ENCODE data around the gene YOD1.

The YOD1 gene

DNA sequence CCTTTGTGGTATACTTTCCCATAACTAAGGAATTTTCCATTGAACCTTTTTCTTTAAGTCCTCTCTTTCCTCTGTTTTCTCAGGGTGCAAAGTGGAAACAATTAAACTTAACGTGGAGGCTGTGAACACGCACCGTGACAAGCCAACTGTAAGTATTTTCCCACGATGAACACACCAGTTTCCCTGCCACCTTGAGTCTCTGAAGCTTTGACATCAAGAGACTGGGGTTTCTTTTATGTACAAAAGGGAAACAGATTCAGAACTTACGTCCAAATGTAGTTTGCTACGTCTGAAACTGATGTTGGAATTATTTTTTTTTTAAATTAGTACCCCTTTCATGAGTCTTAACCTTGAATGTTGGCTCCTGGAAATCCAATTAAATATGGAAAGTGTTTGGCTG lies 20.4 kb upstream of the YOD1 start:
- DNase-seq = no peak

DNA sequence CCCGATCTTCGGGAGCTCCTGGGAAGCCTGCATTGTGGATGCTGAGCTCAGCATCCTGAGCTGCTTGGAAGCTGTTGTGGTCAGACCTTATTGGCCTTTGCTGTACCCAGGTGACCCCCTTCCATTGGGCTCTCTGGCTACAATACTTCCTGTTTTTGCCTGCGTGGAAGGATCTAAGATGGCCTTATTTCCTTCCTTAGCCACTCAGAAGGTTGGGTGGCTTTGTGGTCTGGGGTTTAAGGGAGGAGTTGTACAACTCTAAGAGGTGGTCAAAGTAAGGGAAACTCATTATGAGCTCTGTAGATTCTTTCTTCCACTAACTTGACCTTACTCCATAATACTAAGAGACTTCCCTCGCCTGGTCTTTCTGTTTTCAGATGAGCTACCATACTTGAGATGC lies 19.8 kb upstream of the YOD1 start:
- DNase-seq = peak; percentile 31 to 38

DNA sequence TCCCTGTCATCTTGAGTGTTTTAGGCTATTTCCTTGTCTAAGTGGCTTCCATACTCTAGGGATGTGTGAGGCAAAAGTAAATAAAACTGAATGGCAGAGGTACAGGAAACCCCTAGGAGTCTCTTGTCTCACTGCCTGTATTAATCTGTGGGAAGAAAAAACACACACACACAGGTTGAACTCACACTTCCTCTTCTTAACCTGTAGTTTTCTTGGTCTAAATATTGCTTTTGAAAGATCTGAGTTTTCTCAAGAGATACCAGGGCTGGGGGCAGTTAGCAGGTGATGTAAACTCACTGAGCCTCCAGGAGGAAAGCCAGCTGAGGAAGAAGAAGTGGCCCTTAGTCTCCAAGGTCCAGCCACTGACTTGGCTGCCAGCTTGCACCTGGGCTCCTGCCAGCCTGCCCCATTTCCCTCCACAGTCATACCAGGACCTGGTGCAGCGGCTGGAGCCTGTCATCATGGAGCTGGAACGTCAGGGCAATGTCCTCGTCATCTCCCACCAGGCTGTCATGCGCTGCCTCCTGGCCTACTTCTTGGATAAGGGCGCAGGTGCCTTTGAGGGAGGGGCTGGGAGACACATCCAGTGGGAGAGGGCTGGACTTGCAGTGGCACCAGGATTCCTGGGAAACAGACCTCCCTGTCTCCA lies 19.0 kb upstream of the YOD1 start:
- no peak for DNase-seq

DNA sequence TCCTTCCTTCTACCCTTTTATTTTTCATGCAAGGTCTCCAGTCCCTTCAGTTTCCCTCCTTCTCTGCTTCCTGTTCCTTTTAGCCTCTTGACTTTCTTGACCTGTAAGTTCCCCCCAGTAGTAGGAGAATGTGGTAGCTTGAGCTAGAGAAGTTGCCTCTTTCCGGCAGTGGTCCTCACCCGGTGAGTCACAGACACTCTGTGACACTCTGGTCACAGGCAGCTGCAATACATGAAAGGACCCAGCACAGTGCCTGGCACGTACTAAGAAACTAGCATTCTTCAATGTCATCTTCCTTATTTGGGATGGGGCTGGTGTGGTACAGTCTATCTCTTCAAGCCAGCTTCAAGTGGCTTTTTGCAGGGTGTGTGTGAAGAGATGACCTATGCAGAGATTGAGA lies 18.1 kb upstream of the YOD1 start:
- no peak for DNase-seq

DNA sequence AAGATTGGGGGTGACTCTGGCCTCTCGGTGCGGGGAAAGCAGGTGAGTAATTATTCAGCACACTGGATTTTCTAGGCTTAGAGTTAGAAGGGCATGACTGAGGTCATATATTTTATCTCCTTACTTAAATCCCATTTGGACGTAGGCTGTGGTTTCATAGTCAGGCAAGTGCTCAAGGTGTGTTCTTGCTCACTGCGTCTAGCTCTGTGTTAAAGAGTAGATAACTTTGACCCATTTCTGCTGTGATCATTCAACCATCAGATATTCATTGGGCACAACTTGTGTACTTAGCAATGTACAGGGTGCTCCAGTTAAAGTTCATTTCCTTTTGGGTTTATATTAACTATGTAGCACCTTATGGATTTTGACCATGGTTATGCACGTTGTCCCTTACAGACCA lies 16.7 kb upstream of the YOD1 start:
- no peak for DNase-seq

DNA sequence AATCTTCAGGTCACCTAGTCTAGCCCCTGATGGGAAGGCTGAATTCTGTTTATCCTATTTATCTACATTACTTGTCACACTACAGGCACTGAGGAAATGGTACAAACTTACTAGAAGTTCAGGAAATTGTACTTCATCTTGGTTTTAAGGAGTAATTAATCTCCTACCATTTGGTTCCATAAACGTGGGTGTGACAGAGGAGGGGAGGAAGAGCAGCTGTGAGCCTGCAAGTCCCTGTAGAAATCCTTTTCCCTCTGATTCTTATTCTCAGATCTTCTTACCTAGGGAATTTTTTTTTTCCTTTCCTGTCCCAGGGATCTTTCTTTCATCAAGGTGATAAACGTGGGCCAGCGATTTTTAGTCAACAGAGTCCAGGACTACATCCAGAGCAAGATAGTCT lies 16.2 kb upstream of the YOD1 start:
- DNase-seq = no peak

DNA sequence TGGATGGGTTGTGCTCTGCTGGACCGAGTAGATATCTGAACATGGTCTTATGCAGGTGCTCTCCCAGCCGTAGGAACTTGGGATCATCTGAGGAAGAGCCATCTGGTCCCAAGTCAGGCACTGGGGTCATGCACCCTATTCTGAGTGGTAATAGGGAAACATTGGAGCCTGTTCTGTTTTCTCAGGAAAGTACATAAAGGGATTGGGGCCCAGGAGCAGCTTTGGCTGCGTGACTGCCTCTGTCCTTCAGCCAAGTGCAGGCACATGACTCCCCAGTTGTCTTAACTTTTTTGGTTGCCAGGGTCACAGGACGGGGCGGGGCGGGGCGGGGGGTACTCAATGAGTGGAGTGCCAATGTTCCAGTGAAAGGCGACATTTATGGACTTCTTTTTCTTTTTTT lies 13.6 kb upstream of the YOD1 start:
- DNase-seq = no peak

DNA sequence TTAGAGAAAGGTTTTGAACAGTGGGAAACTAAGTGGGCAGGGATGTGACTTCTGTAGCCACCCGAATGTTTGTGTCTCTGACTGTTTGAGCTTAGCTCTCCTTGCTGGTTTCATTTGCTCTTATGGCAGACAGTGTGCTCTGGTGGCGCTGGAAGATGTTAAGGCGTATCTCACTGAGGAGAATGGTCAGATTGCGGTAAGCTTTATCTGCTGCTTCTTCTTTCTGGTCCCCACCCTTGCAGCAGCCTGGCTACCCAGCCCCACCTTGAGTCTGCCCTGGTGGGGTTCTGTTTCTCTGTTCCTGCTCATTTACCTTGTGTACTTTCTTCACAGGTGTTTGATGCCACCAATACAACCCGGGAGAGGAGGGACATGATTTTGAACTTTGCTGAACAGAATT lies 12.0 kb upstream of the YOD1 start:
- DNase-seq = no peak

DNA sequence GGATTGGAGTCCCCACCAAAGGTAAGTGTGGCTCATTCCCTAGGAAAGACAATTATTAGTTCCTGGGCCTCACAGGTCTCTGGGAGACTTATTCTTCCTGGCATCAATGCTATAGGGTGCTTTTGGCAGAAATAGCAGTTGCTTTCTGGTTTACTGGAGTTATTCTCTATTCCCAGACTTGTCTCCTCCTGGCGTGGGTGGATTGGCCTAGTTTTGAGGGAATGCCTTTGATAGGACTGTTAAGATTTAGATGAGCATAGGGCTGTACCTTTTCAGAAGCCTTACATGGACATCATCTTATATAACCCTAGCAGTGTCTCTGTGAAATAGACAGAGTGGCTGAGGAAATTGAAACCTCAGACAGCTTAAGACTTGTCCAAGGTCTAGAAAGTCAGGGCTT lies 11.1 kb upstream of the YOD1 start:
- no peak for DNase-seq

DNA sequence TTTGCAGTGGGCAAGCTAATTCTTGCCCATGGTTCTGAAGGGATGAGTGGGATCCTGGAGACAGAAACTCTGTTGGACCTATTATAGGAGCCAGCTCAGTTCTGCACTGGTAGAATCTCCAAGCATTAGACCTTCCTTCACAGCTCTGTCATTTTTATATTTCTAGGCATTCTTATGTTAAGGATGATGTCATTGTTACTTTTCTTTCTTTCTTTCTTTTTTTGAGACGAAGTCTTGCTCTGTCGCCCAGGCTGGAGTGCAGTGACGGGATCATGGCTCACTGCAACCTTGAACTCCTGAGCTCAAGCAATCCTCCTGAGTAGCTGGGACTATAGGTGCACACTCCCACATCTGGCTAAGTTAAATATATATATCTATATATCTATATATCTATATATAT lies 9.6 kb upstream of the YOD1 start:
- no peak for DNase-seq

DNA sequence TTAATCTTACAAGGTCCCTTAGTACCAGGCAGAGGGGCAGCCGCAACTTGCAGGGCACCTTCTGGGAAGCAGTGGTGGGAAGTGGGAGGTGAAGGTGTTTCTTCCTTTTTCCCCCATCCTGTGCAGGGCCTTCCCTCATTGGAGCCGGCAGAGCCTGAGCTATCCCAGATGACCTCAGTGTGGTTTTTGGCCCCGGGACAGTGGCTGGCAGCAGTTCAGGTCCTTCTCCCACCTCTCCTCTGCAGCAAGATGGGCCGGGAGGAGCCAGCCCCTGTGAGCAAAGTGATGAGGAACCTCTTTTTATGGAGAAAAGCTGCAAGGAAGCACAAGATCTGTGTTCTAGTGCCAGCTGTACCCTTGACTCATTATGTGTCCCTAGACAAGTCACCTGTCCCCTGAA lies 8.9 kb upstream of the YOD1 start:
- DNase-seq = no peak

DNA sequence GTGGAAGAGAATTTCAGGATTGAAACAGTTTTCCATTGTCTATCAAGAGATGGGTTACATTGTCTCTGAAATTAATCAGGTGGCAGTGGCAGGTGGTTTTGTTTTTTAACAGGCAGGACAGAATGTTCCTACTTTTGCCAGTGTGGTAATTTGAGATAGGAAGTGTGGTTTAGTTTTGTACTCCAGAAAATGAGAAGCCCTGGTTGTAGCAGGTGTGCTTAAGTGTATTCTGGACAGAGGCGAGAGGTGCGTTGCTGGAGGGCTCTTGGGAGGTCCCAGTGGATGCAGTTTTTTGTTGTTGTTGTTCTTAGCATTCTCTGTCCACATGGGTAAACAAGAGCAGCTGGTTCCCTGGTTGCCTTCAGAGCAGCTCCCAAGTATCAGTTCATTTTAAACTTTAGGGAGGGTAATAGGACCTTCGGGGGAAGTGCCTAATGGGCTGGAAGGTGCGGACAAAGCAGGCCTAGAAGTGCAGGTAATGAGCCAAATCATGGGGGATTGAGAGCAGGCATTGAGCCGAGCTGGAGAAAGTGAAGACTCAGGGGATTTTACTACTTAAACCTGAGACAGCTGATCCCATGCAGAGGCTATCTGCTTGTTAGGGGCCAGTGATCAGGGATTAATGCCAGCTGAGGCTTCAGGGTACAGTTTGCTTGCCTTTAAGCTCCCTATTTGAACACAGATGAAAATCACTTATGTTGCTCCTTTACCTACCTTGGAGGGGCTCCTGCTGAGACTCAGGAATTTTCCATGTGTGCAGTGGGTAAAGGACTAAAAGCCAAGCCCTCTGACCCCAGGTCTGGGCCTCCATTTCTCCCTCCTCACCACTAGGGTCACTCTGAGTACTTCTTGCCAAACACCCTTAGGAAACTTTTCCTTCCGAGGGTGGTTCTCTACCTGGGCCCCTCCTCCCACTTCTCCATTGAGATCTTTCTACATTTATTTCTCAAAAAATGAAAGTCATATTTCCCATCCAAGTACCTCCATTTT lies 8.2 kb upstream of the YOD1 start:
- no peak for DNase-seq

DNA sequence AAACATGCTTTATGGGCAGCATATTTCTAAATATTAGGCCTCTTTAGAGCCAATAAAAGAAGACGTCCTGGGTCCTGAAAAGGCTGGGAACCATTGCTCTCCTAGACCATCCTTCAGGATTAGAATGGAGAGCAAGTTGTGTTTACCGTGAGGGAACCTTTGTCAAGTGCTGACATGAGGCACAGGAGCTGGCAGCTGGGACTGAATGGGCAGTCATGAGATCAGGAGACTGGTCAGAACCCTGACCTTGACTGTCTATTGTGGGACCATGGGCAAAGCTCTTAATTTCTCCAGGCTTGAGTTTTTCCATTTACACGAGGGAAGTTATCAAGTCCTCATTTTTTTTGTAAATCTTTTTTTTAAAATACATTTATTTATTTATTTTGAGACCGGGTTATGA lies 7.2 kb upstream of the YOD1 start:
- no peak for DNase-seq

DNA sequence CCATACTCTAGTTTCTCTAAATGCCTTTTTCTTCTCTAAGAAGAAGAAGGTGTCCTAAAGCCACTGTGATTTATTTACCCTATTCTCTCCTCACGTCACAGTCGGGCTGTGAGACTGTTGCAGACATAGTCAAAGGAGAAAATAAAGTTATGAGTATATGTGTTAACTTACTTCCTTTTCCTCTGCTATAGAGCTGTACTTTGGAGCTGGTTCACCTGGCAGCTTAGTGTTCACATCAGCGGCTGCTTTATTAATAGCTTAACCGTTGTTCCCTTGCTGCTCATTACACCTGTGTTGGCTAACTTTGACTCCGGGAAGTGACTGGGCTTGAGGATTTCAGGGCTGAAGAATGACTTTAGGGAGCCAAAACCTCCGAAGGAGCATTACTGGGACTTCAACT lies 5.7 kb upstream of the YOD1 start:
- DNase-seq = no peak

DNA sequence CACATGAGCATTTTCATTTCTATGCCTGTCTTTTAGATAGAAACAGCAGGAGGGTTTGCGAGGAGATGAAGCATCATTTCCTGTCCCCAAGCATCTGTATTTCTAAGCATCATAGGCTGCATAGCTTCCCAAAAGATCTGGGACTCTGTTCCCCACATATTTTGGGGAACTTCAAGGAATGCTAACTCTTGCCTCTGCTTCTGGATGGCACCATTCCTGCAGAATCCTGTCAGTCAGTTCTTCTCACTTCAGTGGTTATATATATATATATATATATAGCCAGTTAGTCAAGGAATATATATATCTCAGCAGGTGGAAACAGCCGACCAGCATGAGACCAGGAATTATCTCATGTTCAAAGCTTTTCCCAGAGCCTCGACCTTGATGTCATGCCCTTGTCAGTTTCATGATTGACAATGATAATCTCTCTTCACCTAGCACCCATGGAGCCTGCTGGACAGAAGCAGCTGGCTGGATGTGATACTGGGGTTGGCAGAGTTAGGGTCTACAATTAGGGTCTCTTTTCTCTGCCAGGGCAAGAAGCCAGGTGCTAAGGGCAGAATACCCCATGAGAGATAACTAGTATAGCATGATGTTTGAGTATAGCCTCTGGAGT lies 4.5 kb upstream of the YOD1 start:
- DNase-seq = no peak

DNA sequence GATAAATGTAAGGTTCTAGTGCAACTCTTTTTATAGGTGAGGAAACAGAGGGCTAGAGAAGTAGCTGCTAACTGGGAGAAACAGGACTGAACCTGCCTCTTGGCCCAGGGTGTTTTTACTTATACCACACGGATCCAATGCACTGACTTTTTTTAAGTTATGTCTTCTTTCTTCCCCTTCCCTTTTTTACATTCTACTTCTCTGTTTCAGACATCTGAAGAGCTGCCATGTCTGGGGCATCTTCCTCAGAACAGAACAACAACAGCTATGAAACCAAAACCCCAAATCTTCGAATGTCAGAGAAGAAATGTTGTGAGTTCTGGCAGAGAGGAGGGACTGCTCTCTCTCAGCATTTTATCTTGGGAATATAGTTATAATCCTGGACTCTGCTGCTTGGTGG lies 3.5 kb upstream of the YOD1 start:
- DNase-seq = no peak

DNA sequence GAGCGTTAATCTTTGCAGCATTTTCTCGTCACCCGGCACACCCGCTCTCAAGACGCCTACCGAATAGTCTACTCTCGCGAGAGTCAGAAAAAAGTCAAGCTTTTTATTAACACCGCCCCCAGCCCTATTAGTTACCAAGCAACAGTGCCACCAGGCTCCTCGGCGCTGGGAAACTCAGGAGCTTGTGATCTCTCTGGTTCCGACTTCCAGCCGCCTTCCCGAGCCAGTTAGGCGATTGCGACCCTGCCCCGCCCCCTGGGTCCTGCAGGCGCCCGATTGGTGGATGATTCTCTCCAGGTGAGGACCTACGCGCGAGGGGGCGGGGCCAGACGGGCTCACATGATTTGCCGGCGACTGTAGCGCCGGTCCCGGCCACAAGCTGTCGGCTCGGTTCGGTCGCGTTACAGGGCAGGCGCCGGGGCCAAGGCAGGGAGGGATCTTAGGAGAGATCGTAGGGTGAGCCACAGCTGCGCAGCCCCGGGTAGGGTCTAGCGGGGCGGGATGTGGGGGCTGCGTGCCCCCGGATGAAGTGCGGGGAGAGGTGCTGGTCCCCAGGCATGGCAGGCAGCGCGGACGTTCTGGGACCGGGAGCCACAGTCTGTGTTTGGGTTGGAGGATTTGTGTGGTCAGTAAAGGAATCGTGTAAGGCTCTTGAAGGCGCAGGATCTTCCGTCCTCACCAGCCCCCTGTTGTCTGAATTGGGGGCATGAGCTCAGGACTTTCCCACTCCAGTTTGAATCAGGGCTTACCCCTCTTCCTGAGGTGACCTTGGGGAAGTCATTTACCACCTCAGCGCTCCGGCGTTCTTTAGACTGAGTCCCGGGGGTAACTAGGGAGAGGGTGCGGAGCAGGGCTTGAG lies 2.1 kb upstream of the YOD1 start, which contains the start of gene PFKFB2:
TSS of gene PFKFB2 (plus strand) at position 365 of the 859 bp plus-strand sequence. CDS start 1,443 bp downstream, outside the sequence.
- DNase-seq = peak; percentile 74 to 93

DNA sequence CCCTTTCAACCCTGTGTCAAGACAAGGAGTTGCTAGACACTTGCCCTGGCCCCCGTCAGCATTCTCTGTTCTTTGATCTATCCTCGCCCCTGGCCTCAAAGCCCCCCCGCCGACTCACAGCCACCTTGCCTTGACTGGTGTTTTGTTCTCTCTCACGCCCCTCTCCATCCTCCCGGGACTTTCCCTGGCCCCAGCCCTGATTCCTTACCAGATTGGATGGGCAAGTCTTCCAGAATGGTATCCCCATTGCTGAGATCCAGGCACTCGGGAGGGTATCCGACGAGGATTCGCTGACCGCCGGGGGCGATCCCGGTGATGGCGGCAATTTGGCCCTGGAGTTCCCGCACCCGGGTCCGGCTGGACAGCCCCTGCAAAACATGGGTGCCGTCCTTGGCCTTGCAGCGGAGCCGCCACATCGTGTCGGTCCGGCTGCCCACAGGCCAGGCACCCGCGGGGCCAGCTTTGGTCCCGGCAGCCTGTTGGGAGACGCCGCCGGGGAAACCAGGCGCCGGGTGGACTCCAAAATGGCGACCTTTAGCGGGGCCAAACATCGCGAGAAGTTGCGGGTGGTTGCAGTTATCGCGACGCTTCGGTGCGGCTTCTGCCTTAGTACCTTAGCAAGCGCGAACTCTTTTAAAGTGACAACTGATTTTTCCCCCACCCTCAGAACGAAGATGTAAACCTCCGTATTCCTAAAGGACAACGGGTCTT lies 373 bp downstream of the YOD1 start:
- DNase-seq = peak; percentile 74 to 80

DNA sequence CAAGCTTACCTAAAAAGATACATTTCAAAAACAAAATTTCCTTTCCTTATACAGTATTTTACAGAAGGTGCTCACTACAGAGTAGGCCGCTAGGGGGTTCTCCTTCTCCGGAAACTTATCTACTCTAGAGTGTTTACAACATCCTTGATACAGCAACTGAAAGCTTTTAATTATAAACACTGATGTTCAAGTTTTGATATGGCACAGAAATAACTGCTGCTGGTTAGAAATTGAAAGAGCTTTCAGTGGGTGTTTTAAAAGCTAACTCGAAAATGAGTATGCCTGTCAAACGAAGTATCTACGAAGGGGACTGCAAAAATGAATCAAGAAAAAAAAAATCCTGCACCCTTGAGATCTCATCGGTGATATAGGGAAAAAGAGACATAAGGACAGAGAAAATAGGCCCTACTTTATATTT lies 1.0 kb downstream of the YOD1 start:
- DNase-seq = peak; percentile 74 to 81

DNA sequence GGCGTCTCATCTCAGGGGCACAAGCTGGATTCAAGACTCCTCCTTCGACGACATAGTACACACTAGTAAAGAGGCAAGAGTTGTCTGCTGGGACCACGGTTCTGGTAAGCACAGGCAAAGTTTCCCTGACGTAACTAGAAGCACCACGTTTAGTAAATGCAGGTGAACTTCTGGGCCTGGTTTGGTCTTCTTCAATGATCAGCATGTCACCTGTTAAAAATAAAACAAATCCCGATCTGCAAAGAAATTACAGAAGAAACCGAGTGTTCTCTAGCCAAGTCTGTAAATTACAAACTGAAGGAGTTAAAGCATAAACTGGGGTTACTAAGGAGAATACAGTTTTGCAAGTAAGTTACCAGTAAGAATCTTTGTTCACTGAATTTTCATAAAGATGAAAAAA lies 1.5 kb downstream of the YOD1 start:
- DNase-seq = no peak

DNA sequence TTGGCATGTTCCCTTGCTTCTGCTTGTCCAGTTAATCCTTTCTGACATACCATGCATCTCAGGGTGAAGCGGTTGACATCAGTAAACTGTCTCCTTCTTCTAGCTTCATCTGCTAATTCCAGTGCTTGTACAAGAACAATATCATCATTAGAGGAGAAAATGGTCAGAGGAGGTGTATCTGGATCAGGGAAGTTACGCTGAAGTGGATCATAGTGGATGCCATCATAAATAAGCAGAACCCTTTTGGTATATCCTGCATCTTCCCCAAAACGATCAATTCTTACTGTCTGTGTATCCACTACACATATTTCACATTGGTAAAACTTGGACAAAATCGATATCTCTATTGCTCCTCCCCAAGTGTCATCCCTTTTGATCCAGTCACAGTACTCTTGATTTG lies 2.0 kb downstream of the YOD1 start:
- DNase-seq = no peak

DNA sequence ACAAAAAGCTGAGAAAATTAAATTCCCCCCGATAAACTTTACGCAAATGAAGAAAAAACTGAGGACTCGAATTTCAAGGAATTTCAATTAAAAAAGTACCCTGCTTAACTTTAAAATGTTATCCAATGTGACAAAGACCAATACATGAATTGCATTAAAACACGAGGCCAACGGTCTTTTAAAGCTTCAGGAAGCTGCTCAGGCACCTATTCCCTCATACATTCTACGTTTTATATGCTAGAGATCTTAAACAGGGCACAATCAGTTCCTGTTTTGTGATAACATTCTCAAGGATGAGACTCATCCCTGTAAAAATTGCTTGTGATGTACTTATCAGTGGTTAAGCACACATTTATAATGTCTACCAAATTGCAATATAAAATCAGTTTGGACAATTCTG lies 3.0 kb downstream of the YOD1 start:
- no peak for DNase-seq
